Fibroblast of mammary gland (primary cell): ENCODE results near the gene RASSF4.

Experiments used
- DNase-seq: peaks from one replicate; pipeline ENCODE4 v3.0.0-alpha.2; 2010; ENCODE audit warnings: low read depth
- H3K4me3 ChIP-seq: 2 replicates; pipeline ENCODE4 v1.5.1; 2011; ENCODE audit warnings: low read depth, mild to moderate bottlenecking, low read length, moderate library complexity; ENCODE audit not compliant: control insufficient read depth
- CTCF ChIP-seq: conservative IDR thresholded peaks from 2 replicates; pipeline ENCODE4 v1.5.1; 2011; ENCODE audit warnings: low read depth, low read length, inconsistent platforms; ENCODE audit not compliant: control insufficient read depth, insufficient read depth

RASSF4 gene

GRCh38 chr10:44984671-44985101 is 25.1 kb downstream of the RASSF4 start:
- no peak overlapping the region for H3K4me3 ChIP-seq
- DNase-seq = no peak
- no peak for TF ChIP-seq CTCF

- DNase-seq = no peak
- no peak overlapping the region for H3K4me3 ChIP-seq
- no peak for TF ChIP-seq CTCF
These were observed 25.6 kb downstream of the RASSF4 start for GRCh38 chr10:44985175-44985681.

- H3K4me3 ChIP-seq = no peak overlapping the region
These were observed 26.6 kb downstream of the RASSF4 start for GRCh38 chr10:44986179-44986578.

GRCh38 chr10:44986670-44987069 is 27.1 kb downstream of the RASSF4 start:
- DNase-seq = no peak
- no peak for TF ChIP-seq CTCF
- no peak overlapping the region for H3K4me3 ChIP-seq

More at GRCh38 chr10:44986179-44986578, 26.6 kb downstream of the RASSF4 start:
- TF ChIP-seq CTCF = no peak
- no peak for DNase-seq

GRCh38 chr10:44988957-44989585 is 29.5 kb downstream of the RASSF4 start:
- DNase-seq = no peak

GRCh38 chr10:44989597-44990301 is 30.1 kb downstream of the RASSF4 start:
- H3K4me3 ChIP-seq = no peak overlapping the region
- no peak for TF ChIP-seq CTCF
- no peak for DNase-seq

More at GRCh38 chr10:44988957-44989585, 29.5 kb downstream of the RASSF4 start:
- H3K4me3 ChIP-seq = no peak overlapping the region
- TF ChIP-seq CTCF = no peak
